Esophagus squamous epithelium (tissue), 4 donors: Measurements from ENCODE around the gene CORIN.
A peak's percentile ranks its signal among the peaks of the same experiment; 100 is the strongest.

Experiments
- CTCF ChIP-seq, 6 experiments: fragments of 450-650 bp in 4 of 6; fragments of 200-600 bp in 2 of 6; sonication (generic) in 2 of 6; IDR thresholded peaks; one replicate each; pipeline ENCODE4 v1.5.1; 2016 to 2019; ENCODE audit warnings: antibody characterized with exemption in 6 of 6, mild to moderate bottlenecking in 4 of 6, moderate library complexity in 4 of 6
- POLR2A ChIP-seq, 4 donors: fragments of 450-650 bp; IDR thresholded peaks; one replicate each; pipeline ENCODE4 v1.6.1; 2017; ENCODE audit warnings: antibody characterized with exemption in 4 of 4, mild to moderate bottlenecking in 4 of 4, moderate library complexity in 3 of 4

- TF ChIP-seq CTCF (IDR thresholded peaks at IDR 0.05) (peak in 2 of 6 experiments; percentile 10 to 25), POLR2A (IDR thresholded peaks at IDR 0.05) (no peak)
Measured at GRCh38 chr4:47705326-47705981, 132.4 kb downstream of the CORIN start.
